Measurements from ENCODE around the gene OBI1.

DNA sequence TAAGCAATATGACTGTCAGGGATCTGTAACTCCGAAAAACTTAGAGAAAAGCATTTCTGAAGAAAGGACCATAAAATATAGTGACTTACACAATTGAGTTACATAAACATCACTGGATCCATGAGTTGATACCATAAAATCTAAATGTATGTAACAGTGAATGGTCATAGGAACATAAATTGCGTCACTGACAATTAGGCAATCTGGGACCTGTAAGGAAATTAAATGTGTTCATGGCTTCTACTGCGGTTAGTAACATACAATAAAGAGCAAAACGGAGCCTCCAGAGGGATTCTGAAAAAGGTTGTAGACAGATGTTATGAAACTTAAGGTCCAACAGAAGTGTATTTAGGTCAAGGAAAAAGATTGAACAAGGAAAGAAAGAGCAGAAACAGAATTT is 82.7 kb downstream of the OBI1 start:
- TF ChIP-seq, protein P1, sequence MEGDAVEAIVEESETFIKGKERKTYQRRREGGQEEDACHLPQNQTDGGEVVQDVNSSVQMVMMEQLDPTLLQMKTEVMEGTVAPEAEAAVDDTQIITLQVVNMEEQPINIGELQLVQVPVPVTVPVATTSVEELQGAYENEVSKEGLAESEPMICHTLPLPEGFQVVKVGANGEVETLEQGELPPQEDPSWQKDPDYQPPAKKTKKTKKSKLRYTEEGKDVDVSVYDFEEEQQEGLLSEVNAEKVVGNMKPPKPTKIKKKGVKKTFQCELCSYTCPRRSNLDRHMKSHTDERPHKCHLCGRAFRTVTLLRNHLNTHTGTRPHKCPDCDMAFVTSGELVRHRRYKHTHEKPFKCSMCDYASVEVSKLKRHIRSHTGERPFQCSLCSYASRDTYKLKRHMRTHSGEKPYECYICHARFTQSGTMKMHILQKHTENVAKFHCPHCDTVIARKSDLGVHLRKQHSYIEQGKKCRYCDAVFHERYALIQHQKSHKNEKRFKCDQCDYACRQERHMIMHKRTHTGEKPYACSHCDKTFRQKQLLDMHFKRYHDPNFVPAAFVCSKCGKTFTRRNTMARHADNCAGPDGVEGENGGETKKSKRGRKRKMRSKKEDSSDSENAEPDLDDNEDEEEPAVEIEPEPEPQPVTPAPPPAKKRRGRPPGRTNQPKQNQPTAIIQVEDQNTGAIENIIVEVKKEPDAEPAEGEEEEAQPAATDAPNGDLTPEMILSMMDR (conservative IDR thresholded peaks at IDR 0.05), result no peak
- no peak for TF ChIP-seq ZFX (IDR thresholded peaks at IDR 0.05)

All from C4-2B (cell line).